ENCODE measurements around the gene PISD. TPM values are rescaled to one million over a fixed set of nuclear protein-coding genes. Genes with fewer than 3 reads are reported as not detected.
A peak's percentile ranks its signal among the peaks of the same experiment; 100 is the strongest.

The PISD gene
- total and polyA plus RNA-seq, 9 of the 15 experiments (the other 6 are each of a cell fraction or from before 2014, with no cell fraction given) = 24.5 to 65.9 (median 36.6) TPM

DNA sequence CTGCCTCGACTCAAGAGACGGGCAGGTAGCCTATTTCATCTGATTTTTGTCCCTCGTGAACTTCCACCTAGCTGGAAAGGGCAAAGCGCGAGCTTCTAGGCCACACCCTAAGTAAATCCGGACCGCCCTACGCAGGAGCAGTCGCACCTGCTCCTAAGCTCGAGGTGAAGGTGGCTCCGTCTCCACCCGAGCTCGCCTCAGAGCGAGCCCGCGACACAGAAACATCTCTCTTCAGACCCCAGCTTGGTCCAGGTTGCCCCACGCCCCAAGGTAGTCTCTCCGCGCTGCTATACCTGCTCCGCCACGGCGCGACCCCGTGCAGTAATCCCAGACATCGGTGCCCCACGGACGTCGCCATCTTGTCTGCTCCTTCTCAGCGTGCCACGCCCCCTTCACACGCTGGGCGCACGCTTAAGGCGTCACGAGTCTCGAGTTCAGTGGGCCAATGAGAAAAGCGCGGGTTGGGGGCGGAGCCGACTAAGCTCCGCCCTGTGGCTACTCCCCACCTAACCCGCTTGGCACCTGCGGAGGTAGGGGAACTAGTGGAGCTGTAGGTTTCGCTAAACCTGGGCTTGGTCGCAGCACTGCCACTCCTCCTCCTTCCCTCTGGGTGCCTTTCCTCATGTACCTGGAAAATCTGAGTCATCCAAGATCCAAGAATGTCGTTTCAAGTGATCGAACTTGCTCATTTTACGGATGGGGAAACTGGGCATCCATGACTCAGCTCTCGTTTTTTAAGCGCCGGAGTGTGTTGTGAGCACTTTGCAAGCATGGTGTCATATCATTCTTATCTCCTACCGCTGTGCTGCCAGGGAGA is at the start of gene PISD (continued):
- TF ChIP-seq, protein P1, sequence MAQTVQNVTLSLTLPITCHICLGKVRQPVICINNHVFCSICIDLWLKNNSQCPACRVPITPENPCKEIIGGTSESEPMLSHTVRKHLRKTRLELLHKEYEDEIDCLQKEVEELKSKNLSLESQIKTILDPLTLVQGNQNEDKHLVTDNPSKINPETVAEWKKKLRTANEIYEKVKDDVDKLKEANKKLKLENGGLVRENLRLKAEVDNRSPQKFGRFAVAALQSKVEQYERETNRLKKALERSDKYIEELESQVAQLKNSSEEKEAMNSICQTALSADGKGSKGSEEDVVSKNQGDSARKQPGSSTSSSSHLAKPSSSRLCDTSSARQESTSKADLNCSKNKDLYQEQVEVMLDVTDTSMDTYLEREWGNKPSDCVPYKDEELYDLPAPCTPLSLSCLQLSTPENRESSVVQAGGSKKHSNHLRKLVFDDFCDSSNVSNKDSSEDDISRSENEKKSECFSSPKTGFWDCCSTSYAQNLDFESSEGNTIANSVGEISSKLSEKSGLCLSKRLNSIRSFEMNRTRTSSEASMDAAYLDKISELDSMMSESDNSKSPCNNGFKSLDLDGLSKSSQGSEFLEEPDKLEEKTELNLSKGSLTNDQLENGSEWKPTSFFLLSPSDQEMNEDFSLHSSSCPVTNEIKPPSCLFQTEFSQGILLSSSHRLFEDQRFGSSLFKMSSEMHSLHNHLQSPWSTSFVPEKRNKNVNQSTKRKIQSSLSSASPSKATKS (CRISPR knock-in tag; IDR thresholded peaks at IDR 0.05) = no peak
- TF ChIP-seq CREB1 (IDR thresholded peaks at IDR 0.05) (peak; percentile 96), CREB1 (CRISPR knock-in tag; IDR thresholded peaks at IDR 0.05) (peak; percentile 98), TFAP4 (CRISPR knock-in tag; IDR thresholded peaks at IDR 0.05; ENCODE audit: borderline replicate concordance) (peak; percentile 47; the same call in 1 of the 2 replicates), KLF10 (CRISPR knock-in tag; IDR thresholded peaks at IDR 0.05) (no peak), RCOR1 (IDR thresholded peaks at IDR 0.05; ENCODE audit: borderline replicate concordance in 1 of 2, low read depth in 2 of 2, low read length in 2 of 2) (no peak), GTF2A2 (tag; IDR thresholded peaks at IDR 0.05) (no peak), HNRNPLL (IDR thresholded peaks at IDR 0.05; ENCODE audit: low read depth, low read length, poor library complexity, severe bottlenecking) (peak; percentile 74), GATA2 (CRISPR knock-in tag; IDR thresholded peaks at IDR 0.05) (no peak), ZNF655 (CRISPR knock-in tag; IDR thresholded peaks at IDR 0.05) (no peak), RFX5 (IDR thresholded peaks at IDR 0.05; ENCODE audit: low read depth, low read length) (peak; percentile 49; the same call in 1 of the 2 replicates), EGR1 (conservative IDR thresholded peaks at IDR 0.05) (peak; percentile 27; the same call in 1 of the 2 replicates), SOX6 (IDR thresholded peaks at IDR 0.05) (no peak), PHF8 (IDR thresholded peaks at IDR 0.05; ENCODE audit: borderline replicate concordance, low read length) (peak; percentile 87), HMGN3 (IDR thresholded peaks at IDR 0.05; ENCODE audit: borderline replicate concordance, extremely low read depth, insufficient read length, low read depth, low read length) (no peak), HDAC2 (IDR thresholded peaks at IDR 0.05) (peak; percentile 87; the same call in 1 of the 2 replicates), BDP1 (IDR thresholded peaks at IDR 0.05; ENCODE audit: insufficient read depth, insufficient read length) (no peak), FOXJ2 (tag; IDR thresholded peaks at IDR 0.05) (no peak), GTF2F1 (IDR thresholded peaks at IDR 0.05; ENCODE audit: low read depth, low read length) (0 out of 2 replicates have a peak, but pooled peaks have one; percentile 32), C11orf30 (IDR thresholded peaks at IDR 0.05; ENCODE audit: low read depth) (peak; percentile 96)
- TF ChIP-seq, protein P2, sequence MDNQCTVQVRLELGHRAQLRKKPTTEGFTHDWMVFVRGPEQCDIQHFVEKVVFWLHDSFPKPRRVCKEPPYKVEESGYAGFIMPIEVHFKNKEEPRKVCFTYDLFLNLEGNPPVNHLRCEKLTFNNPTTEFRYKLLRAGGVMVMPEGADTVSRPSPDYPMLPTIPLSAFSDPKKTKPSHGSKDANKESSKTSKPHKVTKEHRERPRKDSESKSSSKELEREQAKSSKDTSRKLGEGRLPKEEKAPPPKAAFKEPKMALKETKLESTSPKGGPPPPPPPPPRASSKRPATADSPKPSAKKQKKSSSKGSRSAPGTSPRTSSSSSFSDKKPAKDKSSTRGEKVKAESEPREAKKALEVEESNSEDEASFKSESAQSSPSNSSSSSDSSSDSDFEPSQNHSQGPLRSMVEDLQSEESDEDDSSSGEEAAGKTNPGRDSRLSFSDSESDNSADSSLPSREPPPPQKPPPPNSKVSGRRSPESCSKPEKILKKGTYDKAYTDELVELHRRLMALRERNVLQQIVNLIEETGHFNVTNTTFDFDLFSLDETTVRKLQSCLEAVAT (IDR thresholded peaks at IDR 0.05) = peak in 1 of 2 experiments; percentile 29; a peak in 1 of 4 replicates
- TF ChIP-seq, protein P3, sequence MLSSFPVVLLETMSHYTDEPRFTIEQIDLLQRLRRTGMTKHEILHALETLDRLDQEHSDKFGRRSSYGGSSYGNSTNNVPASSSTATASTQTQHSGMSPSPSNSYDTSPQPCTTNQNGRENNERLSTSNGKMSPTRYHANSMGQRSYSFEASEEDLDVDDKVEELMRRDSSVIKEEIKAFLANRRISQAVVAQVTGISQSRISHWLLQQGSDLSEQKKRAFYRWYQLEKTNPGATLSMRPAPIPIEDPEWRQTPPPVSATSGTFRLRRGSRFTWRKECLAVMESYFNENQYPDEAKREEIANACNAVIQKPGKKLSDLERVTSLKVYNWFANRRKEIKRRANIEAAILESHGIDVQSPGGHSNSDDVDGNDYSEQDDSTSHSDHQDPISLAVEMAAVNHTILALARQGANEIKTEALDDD (IDR thresholded peaks at IDR 0.05) = peak; percentile 20; the same call in 1 of the 2 replicates
